Esophagus squamous epithelium (tissue), 4 donors: ENCODE measurements around the gene BAHCC1.

Source experiments
- POLR2A ChIP-seq, 4 donors: fragments of 450-650 bp; IDR thresholded peaks; one replicate each; pipeline ENCODE4 v1.6.1; 2017; ENCODE audit warnings: antibody characterized with exemption in 4 of 4, mild to moderate bottlenecking in 4 of 4, moderate library complexity in 3 of 4
- TF ChIP-seq, protein P1 (sequence below), 6 experiments: fragments of 450-650 bp in 4 of 6; fragments of 200-600 bp in 2 of 6; sonication (generic) in 2 of 6; IDR thresholded peaks; one replicate each; pipeline ENCODE4 v1.5.1; 2016 to 2019; ENCODE audit warnings: antibody characterized with exemption in 6 of 6, mild to moderate bottlenecking in 4 of 6, moderate library complexity in 4 of 6

DNA sequence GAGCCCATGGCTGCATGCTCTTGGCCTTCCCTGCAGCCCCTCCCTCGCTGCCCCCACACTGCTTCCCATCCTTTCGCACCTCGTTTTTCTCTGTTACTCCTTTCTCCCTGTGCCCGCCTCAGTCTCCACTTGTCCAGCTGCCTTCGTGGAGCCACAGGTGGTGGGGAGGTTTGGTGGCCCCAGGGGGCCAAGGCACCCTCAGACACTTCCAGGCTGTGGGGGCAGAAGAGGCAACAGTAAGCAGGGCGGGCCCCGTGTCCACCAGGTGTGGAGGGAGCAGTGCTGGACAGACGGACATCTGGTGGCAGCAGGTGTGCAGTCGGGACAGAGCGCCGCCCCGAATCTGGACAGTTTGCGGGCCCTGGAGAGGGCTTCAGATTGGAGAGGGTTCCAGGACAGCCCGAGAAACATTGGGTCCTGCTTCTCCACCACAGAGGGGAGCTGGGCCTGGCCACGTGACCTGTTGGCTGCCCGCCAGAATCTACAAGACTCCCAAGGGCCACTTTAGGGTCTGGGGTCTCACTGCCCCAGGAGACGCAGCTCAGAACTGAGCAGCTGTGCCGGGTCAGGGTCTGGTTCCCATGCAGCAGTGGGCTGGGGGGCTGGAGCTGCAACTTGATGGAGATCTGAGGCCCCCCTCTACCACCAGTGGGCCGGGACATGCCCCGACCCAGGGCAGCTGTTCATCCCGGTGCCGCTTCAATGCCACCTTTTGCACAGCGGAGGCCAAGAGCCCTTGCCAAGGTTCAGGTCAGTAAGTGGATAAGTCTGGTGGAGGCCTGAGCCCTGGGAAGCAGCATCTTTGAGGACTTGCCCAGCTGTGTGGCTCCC is 22.8 kb downstream of the BAHCC1 start:
- TF ChIP-seq, protein P1, sequence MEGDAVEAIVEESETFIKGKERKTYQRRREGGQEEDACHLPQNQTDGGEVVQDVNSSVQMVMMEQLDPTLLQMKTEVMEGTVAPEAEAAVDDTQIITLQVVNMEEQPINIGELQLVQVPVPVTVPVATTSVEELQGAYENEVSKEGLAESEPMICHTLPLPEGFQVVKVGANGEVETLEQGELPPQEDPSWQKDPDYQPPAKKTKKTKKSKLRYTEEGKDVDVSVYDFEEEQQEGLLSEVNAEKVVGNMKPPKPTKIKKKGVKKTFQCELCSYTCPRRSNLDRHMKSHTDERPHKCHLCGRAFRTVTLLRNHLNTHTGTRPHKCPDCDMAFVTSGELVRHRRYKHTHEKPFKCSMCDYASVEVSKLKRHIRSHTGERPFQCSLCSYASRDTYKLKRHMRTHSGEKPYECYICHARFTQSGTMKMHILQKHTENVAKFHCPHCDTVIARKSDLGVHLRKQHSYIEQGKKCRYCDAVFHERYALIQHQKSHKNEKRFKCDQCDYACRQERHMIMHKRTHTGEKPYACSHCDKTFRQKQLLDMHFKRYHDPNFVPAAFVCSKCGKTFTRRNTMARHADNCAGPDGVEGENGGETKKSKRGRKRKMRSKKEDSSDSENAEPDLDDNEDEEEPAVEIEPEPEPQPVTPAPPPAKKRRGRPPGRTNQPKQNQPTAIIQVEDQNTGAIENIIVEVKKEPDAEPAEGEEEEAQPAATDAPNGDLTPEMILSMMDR (IDR thresholded peaks at IDR 0.05): no peak
- TF ChIP-seq POLR2A (IDR thresholded peaks at IDR 0.05): no peak
